Naive thymus-derived CD4-positive, alpha-beta T cell (primary cell): ENCODE data around the gene CUL3. TPM values are rescaled to one million over a fixed set of nuclear protein-coding genes. Genes with fewer than 3 reads are reported as not detected.

Source experiments
- ATAC-seq: fragments of 150-1000 bp; cut with Tn5 transposase; 2 replicates; pipeline ENCODE4 v1.10.0; 2021; ENCODE audit warnings: mild to moderate bottlenecking, moderate library complexity
- CTCF ChIA-PET: fragments of 350-600 bp; sonication (Branson Sonifier 250); formaldehyde crosslinking; loops from one replicate; lab custom pipeline; 2021; ENCODE audit warnings: antibody characterized with exemption; lab: Charles Lee
- POLR2A ChIA-PET: fragments of 350-600 bp; sonication (Branson Sonifier 250); formaldehyde crosslinking; loops from one replicate; lab custom pipeline; 2021; ENCODE audit warnings: antibody characterized with exemption, inconsistent platforms; lab: Charles Lee
- DNase-seq, 9 donors: peaks; one replicate each; pipeline versions ENCODE4 v3.0.0 to v3.0.0-alpha.2; 2020 to 2022; ENCODE audit warnings: mixed read lengths in 1 of 9
- H3K27ac ChIP-seq: one replicate; pipeline ENCODE4 v1.7.0; 2013; ENCODE audit warnings: mild to moderate bottlenecking, low read depth, low read length, moderate library complexity
- H3K27me3 ChIP-seq, 2 donors: one replicate each; pipeline ENCODE4 v1.7.0; 2013; ENCODE audit warnings: low read length in 2 of 2, mild to moderate bottlenecking in 2 of 2, moderate library complexity in 2 of 2; ENCODE audit not compliant: control insufficient read depth in 2 of 2, insufficient read depth in 2 of 2
- H3K36me3 ChIP-seq, 3 experiments: 1 replicate in 2 of 3; 2 replicates in 1 of 3; pipeline ENCODE4 v1.7.0; 2013; ENCODE audit warnings: low read length in 3 of 3, mild to moderate bottlenecking in 3 of 3, moderate library complexity in 1 of 3; ENCODE audit not compliant: insufficient read depth in 3 of 3, control insufficient read depth in 2 of 3
- H3K4me1 ChIP-seq, 2 donors: one replicate each; pipeline ENCODE4 v1.7.0; 2013; ENCODE audit warnings: low read length in 2 of 2, mild to moderate bottlenecking in 2 of 2, moderate library complexity in 1 of 2; ENCODE audit not compliant: control insufficient read depth in 2 of 2, insufficient read depth in 2 of 2
- H3K4me3 ChIP-seq: 2 replicates; pipeline ENCODE4 v1.7.0; 2013; ENCODE audit warnings: mild to moderate bottlenecking, low read length
- H3K9me3 ChIP-seq, 3 experiments: 1 replicate in 2 of 3; 2 replicates in 1 of 3; pipeline ENCODE4 v1.7.0; 2013; ENCODE audit warnings: low read length in 3 of 3; ENCODE audit not compliant: control insufficient read depth in 2 of 3
- H3K27ac Mint-ChIP-seq, 9 donors: one replicate each; pipeline ENCODE4 v1.8.0; 2020 to 2022; ENCODE audit warnings: mixed read lengths in 9 of 9, mild to moderate bottlenecking in 8 of 9, moderate library complexity in 5 of 9, inconsistent platforms in 2 of 9
- H3K27me3 Mint-ChIP-seq, 5 donors: one replicate each; pipeline ENCODE4 v1.8.0; 2021 to 2022; ENCODE audit warnings: mixed read lengths in 5 of 5, mild to moderate bottlenecking in 1 of 5
- H3K36me3 Mint-ChIP-seq, 5 donors: one replicate each; pipeline ENCODE4 v1.8.0; 2020 to 2022; ENCODE audit warnings: mixed read lengths in 5 of 5, mild to moderate bottlenecking in 3 of 5, inconsistent platforms in 1 of 5
- H3K4me1 Mint-ChIP-seq, 7 donors: one replicate each; pipeline ENCODE4 v1.8.0; 2020 to 2022; ENCODE audit warnings: mixed read lengths in 7 of 7, mild to moderate bottlenecking in 3 of 7, inconsistent platforms in 1 of 7
- H3K4me3 Mint-ChIP-seq, 10 donors: one replicate each; pipeline ENCODE4 v1.8.0; 2020 to 2022; ENCODE audit warnings: mild to moderate bottlenecking in 10 of 10, mixed read lengths in 10 of 10, moderate library complexity in 6 of 10, inconsistent platforms in 2 of 10
- H3K9me3 Mint-ChIP-seq, 11 donors: one replicate each; pipeline ENCODE4 v1.8.0; 2020 to 2022; ENCODE audit warnings: mixed read lengths in 11 of 11, mild to moderate bottlenecking in 4 of 11, inconsistent platforms in 1 of 11, moderate library complexity in 1 of 11
- intact Hi-C, 2 donors: fragments of 100-400 bp; cut with micrococcal nuclease; formaldehyde crosslinking; loops; one replicate each; pipeline ENCODE4 v1.15.1; 2023
- polyA plus RNA-seq, 2 donors: library from polyadenylated mRNA; unstranded; fragments of 300-500 nt; fragmentation: Illumina TruSeq; gene quantifications; one replicate each; pipeline ENCODE4 v1.2.3, GENCODE V29; 2021
- total RNA-seq, 6 experiments: library from RNA in 5 of 6; stranded (reverse) in 5 of 6; gene quantifications; 1 replicate in 5 of 6; 2 replicates in 1 of 6; pipeline ENCODE4 v1.2.3 and lab custom pipeline; 2021 to 2026

Gene CUL3
- total and polyA plus RNA-seq, 7 experiments from 2014 or later: 21.4 to 97.0 (median 84.3) TPM

DNA sequence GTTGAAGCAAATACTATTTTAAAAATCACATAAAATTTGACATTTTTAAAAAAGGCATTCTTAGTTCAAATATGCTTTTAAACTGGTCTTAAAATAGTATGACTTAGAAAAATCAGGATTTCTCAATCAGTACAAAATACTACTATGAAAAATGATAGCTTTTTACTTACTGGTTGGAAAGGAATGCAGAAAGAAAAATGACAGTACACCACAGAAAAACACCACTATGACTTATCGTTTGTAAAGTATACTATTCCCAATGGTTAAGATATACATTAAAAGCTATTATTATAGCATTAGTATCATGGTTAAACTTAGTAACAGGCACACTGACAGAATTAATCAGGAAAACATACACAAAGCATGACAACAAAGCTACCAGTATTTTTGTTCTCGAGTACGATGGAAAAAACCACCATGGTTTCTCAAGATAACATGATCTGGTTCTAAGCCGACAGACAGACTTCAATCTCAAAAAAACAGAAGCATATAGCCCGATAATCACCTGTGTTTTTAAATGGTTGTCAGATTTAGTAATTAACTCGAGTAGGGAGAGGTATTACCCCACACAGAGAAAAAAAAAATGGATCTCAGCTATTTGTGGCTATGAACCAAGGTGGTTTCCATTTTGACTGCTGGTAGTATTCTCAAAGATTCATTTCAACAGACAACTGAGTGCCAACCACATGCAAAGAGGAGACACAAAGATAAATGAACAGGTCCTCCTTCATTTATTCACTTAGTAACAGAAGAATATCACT, 39.1 kb downstream of the CUL3 start:
- ChIA-PET CTCF (interaction anchor here (0.7 kb wide), 1 partner anchor 15 kb away, joined by 5 read pairs; no protein-coding TSS in a partner anchor), POLR2A (no interaction called here)
- H3K27ac ChIP-seq: no peak overlapping the region
- peaks cover 0 to 6% (median 5%) of the 10 kb centered on the region in 3 experiments for H3K36me3 ChIP-seq
- H3K4me1 ChIP-seq: peaks cover 5 to 19% of the 10 kb centered on the region in 2 donors
- peak overlapping the region in 1 of 10 donors; percentile 40 for H3K4me3 Mint-ChIP-seq
- intact Hi-C loops: loop anchor here in 1 of 2 donors (2.0 kb wide), 1 partner anchor 17 kb away; no protein-coding TSS in a partner anchor
- peak overlapping the region in 6 of 9 donors; percentile 1 to 65 (median 52) for H3K27ac Mint-ChIP-seq
- no peaks in the 10 kb centered on the region for H3K9me3 ChIP-seq
- peak; percentile 44 for ATAC-seq
- H3K4me3 ChIP-seq: no peak overlapping the region
- no peaks in the 10 kb centered on the region for H3K27me3 ChIP-seq
- H3K9me3 Mint-ChIP-seq: peaks cover 0 to 4% (median 0%) of the 10 kb centered on the region in 11 donors
- no peak for DNase-seq
- H3K27me3 Mint-ChIP-seq: no peaks in the 10 kb centered on the region
- H3K36me3 Mint-ChIP-seq: peaks cover 10 to 48% (median 33%) of the 10 kb centered on the region in 5 donors
- peaks cover 23 to 86% (median 68%) of the 10 kb centered on the region in 7 donors for H3K4me1 Mint-ChIP-seq

DNA sequence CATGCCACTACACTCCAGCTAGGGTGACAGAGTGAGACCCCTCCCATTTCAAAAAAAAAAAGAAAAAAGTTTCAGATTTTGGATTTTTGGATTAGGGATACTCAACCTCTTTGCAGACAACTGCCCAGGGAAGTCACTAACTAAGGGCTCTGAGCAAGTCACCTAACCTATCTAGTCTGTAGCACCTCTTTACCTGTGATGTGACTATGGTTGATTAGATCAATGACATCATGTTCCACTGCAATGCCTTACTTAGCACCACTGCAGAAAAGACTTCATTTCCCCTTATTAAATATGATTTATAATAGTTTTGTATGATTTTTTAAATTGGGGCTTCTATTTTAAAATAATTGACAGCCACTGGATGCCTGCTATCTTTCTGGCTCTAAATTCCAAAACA, 41.2 kb downstream of the CUL3 start:
- Mint-ChIP-seq H3K9me3 (peaks cover 0 to 4% (median 0%) of the 10 kb centered on the region in 11 donors), H3K4me1 (peaks cover 28 to 87% (median 68%) of the 10 kb centered on the region in 7 donors), H3K27me3 (no peaks in the 10 kb centered on the region), H3K4me3 (no peak overlapping the region), H3K36me3 (peaks cover 10 to 57% (median 39%) of the 10 kb centered on the region in 5 donors), H3K27ac (peak overlapping the region in 1 of 9 donors; percentile 53)
- Histone ChIP-seq H3K27me3 (no peaks in the 10 kb centered on the region), H3K4me3 (no peak overlapping the region), H3K4me1 (peaks cover 5 to 19% of the 10 kb centered on the region in 2 donors), H3K36me3 (peaks cover 0 to 15% (median 5%) of the 10 kb centered on the region in 3 experiments), H3K9me3 (no peaks in the 10 kb centered on the region), H3K27ac (no peak overlapping the region)
- POLR2A ChIA-PET: no interaction called here
- DNase-seq (no peak), ATAC-seq (peak; percentile 40)
- CTCF ChIA-PET: no interaction called here
- intact Hi-C loops: loop anchor here in 1 of 2 donors (5.0 kb wide), 2 partner anchors 33 to 37 kb away; no protein-coding TSS in a partner anchor

DNA sequence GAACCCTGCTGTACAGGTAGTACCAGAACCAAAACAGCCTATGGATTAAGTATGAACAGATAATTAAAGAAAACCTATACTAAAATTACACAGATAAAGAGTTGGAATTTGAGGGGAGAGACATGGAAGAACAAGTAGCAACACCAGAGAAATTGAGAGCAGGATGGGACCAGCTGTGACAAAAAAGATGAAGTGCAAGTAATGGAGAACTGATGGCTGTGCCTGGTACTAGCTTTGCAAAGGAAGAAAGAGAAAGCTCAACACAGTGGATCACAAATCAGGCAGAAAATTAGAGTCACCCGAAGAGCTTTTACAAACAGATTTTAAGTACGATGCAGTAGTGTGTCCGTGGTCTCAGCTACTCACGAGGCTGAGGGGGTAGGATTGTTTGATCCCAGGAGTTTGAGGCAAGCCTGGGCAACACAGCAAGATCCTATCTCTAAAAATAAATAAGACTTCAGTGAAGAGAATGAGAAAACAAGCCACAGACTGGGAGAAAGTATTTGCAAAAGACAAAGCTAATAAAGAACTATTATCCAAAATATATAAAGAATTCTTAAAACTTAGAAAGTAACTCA, 46.5 kb downstream of the CUL3 start:
- Mint-ChIP-seq H3K4me1 (peaks cover 20 to 85% (median 64%) of the 10 kb centered on the region in 7 donors), H3K36me3 (peaks cover 3 to 59% (median 43%) of the 10 kb centered on the region in 5 donors), H3K27ac (peak overlapping the region in 8 of 9 donors; percentile 0 to 81 (median 26)), H3K4me3 (peak overlapping the region in 6 of 10 donors; percentile 1 to 59 (median 13)), H3K27me3 (no peaks in the 10 kb centered on the region), H3K9me3 (peaks cover 0 to 4% (median 0%) of the 10 kb centered on the region in 11 donors)
- POLR2A ChIA-PET: no interaction called here
- H3K36me3 ChIP-seq: peaks cover 0 to 22% (median 9%) of the 10 kb centered on the region in 3 experiments
- no peak overlapping the region for H3K4me3 ChIP-seq
- no peaks in the 10 kb centered on the region for H3K9me3 ChIP-seq
- intact Hi-C loops: no loop called here
- H3K27me3 ChIP-seq: no peaks in the 10 kb centered on the region
- CTCF ChIA-PET: interaction anchor here (0.6 kb wide), 1 partner anchor 110 kb away, joined by 3 read pairs; no protein-coding TSS in a partner anchor
- no peak for DNase-seq
- no peak overlapping the region for H3K27ac ChIP-seq
- H3K4me1 ChIP-seq: peaks cover 4 to 8% of the 10 kb centered on the region in 2 donors
- ATAC-seq: no peak

DNA sequence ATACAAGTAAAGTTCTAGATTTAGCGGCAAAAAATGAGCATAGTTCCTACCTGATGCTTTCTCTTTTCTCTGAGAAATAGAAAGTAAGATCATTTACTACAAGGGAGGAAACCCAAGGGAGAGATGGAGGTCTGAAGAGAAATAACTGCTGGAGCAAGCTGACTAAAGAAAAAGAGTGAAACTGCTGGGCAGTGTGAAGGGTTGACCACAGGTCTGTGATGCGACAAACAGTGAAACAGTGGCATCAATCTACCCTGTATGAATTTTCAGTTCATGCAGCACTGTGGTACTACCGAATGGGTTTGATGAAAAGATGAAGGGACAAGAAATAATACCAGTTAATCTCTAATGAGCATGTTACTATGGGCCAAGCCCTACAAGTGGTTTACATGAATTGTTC, 52.2 kb downstream of the CUL3 start:
- Histone ChIP-seq H3K36me3 (peaks cover 0 to 15% (median 3%) of the 10 kb centered on the region in 3 experiments), H3K4me3 (no peak overlapping the region), H3K27ac (no peak overlapping the region), H3K4me1 (peaks cover 3 to 4% of the 10 kb centered on the region in 2 donors), H3K9me3 (no peaks in the 10 kb centered on the region), H3K27me3 (no peaks in the 10 kb centered on the region)
- peak overlapping the region in 8 of 9 donors; percentile 16 to 77 (median 40) for H3K27ac Mint-ChIP-seq
- H3K4me3 Mint-ChIP-seq: peak overlapping the region in 4 of 10 donors; percentile 1 to 23 (median 13)
- no peaks in the 10 kb centered on the region for H3K9me3 Mint-ChIP-seq
- no peak for DNase-seq
- no peak for ATAC-seq
- CTCF ChIA-PET: interaction anchor here (0.7 kb wide), 1 partner anchor 75 kb away, joined by 3 read pairs; no protein-coding TSS in a partner anchor
- intact Hi-C loops: no loop called here
- POLR2A ChIA-PET: interaction anchor here (1.1 kb wide), 1 partner anchor 39 kb away, joined by 4 read pairs; no protein-coding TSS in a partner anchor
- peaks cover 33 to 75% (median 66%) of the 10 kb centered on the region in 7 donors for H3K4me1 Mint-ChIP-seq
- peaks cover 17 to 46% (median 33%) of the 10 kb centered on the region in 5 donors for H3K36me3 Mint-ChIP-seq
- no peaks in the 10 kb centered on the region for H3K27me3 Mint-ChIP-seq

DNA sequence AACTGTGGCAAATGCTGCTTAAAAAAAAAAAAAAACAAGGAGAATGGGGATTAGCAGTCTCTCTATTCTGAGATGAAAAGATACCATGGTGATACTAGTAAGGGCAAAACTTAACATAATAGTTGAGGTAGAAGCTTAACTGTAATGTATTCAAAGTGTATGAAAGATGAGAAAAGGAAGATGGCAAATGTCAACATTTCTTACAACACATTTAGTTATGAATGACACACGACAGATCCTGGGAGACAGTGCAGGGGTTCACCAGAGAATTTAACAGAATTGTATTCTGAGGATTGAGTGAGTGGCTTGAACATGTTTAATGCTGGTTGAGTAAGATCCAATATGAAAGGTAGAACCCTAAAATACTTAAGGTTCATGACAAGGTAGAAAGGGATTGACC, 52.7 kb downstream of the CUL3 start:
- H3K27ac ChIP-seq: no peak overlapping the region

DNA sequence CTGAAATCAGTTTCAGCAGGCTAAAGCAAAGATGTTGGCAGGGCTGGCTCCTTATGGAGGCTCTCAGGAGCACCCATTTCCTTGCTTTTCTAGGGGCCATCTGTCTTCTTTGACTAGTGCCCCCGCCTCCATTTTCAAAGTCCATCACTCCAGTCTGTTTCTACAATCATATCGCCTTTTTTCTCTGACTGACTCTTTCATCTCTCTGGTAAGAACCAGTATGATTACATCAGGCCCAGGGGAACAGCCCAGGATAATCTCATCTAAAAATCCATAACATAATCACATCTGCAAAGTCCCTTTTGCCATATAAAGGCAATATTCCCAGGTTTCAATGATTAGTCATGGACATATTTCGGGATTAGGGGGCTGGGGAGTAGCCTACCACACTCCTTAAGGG, 57.0 kb downstream of the CUL3 start:
- peak overlapping the region in 1 of 10 donors; percentile 14 for H3K4me3 Mint-ChIP-seq
- no peak overlapping the region for H3K4me3 ChIP-seq

More for the DNA sequence above, 52.7 kb downstream of the CUL3 start:
- Histone ChIP-seq H3K4me1 (peaks cover 3 to 4% of the 10 kb centered on the region in 2 donors), H3K4me3 (no peak overlapping the region), H3K9me3 (no peaks in the 10 kb centered on the region), H3K36me3 (peaks cover 0 to 15% (median 3%) of the 10 kb centered on the region in 3 experiments), H3K27me3 (no peaks in the 10 kb centered on the region)
- H3K9me3 Mint-ChIP-seq: no peaks in the 10 kb centered on the region
- H3K27ac Mint-ChIP-seq: peak overlapping the region in 8 of 9 donors; percentile 4 to 77 (median 52)
- intact Hi-C loops: no loop called here
- CTCF ChIA-PET: interaction anchor here (0.7 kb wide), 1 partner anchor 75 kb away, joined by 3 read pairs; no protein-coding TSS in a partner anchor
- peaks cover 17 to 46% (median 33%) of the 10 kb centered on the region in 5 donors for H3K36me3 Mint-ChIP-seq
- DNase-seq (no peak), ATAC-seq (no peak)
- H3K27me3 Mint-ChIP-seq: no peaks in the 10 kb centered on the region
- POLR2A ChIA-PET: interaction anchor here (1.1 kb wide), 1 partner anchor 40 kb away, joined by 4 read pairs; no protein-coding TSS in a partner anchor
- peaks cover 36 to 77% (median 68%) of the 10 kb centered on the region in 7 donors for H3K4me1 Mint-ChIP-seq
- H3K4me3 Mint-ChIP-seq: peak overlapping the region in 6 of 10 donors; percentile 0 to 23 (median 12)

More for the DNA sequence above, 57.0 kb downstream of the CUL3 start:
- H3K36me3 ChIP-seq: peaks cover 0 to 8% (median 0%) of the 10 kb centered on the region in 3 experiments
- Mint-ChIP-seq H3K4me1 (peaks cover 61 to 88% (median 76%) of the 10 kb centered on the region in 7 donors), H3K27ac (peak overlapping the region in 6 of 9 donors; percentile 7 to 61 (median 28)), H3K9me3 (no peaks in the 10 kb centered on the region), H3K36me3 (peaks cover 16 to 40% (median 22%) of the 10 kb centered on the region in 5 donors), H3K27me3 (no peaks in the 10 kb centered on the region)
- intact Hi-C loops: loop anchor here (2.0 to 10.0 kb wide), 4 partner anchors 19 to 583 kb away; partner anchors contain the start of gene WDFY1 (in 1 of the 2)
- ChIA-PET POLR2A (no interaction called here), CTCF (no interaction called here)
- ATAC-seq (no peak), DNase-seq (no peak)
- no peaks in the 10 kb centered on the region for H3K9me3 ChIP-seq
- H3K27ac ChIP-seq: no peak overlapping the region
- H3K4me1 ChIP-seq: peaks cover 21 to 26% of the 10 kb centered on the region in 2 donors
- H3K27me3 ChIP-seq: no peaks in the 10 kb centered on the region
